Mucosa of descending colon (tissue), 3 donors: Measurements from ENCODE around the gene PDZRN4. TPM values are rescaled to one million over a fixed set of nuclear protein-coding genes. Genes with fewer than 3 reads are reported as not detected.

Experiments used
- ATAC-seq: fragments of 200-7000 bp; cut with Tn5 transposase; one replicate; pipeline ENCODE4 v1.9.1; 2020; ENCODE audit warnings: mild to moderate bottlenecking, moderate library complexity
- DNase-seq, 3 donors: peaks; one replicate each; pipeline ENCODE4 v3.0.0-alpha.2; 2020
- H3K36me3 ChIP-seq: fragments of 200-600 bp; one replicate; pipeline ENCODE4 v1.8.0; 2021; ENCODE audit warnings: low read depth, mild to moderate bottlenecking
- H3K4me1 ChIP-seq: fragments of 200-600 bp; one replicate; pipeline ENCODE4 v1.8.0; 2021; ENCODE audit warnings: low read depth, mild to moderate bottlenecking
- H3K4me3 ChIP-seq: fragments of 200-600 bp; one replicate; pipeline ENCODE4 v1.8.0; 2021; ENCODE audit warnings: mild to moderate bottlenecking
- H3K9me3 ChIP-seq: fragments of 200-600 bp; one replicate; pipeline ENCODE4 v1.8.0; 2021; ENCODE audit warnings: mild to moderate bottlenecking
- CTCF ChIP-seq: fragments of 200-600 bp; IDR thresholded peaks from one replicate; pipeline ENCODE4 v1.8.0; 2022; ENCODE audit warnings: antibody characterized with exemption, mild to moderate bottlenecking
- intact Hi-C, 2 donors: fragments of 100-400 bp; cut with DNase I in 1 of 2; cut with micrococcal nuclease in 1 of 2; formaldehyde crosslinking; loops; one replicate each; pipeline versions ENCODE4 v1.11.0 to v1.11.1; 2022; cut with DNase I, micrococcal nuclease
- total RNA-seq, 3 donors: library from RNA; stranded (reverse); fragmentation: NEBNext Ultra II Directional in 2 of 3; extraction: Animal tissue kit (Norgen Biotek cat#: 25700) in 2 of 3; gene quantifications; one replicate each; pipeline versions ENCODE4 v1.2.1 to v1.2.4, GENCODE V29; 2021 to 2023
- donor health status: DM: no; HTN: no; CAD: no; lungs with moderate emphysema.
- donor health status: DM: no; HTN: no; CAD: no.
- donor health status: DM: no; HTN: yes; CAD: no.

The PDZRN4 gene
- total RNA-seq, 3 donors from 2014 or later: 0.78 to 46.9 (median 2.0) TPM

- Histone ChIP-seq H3K4me1 (no peaks in the 10 kb centered on the region), H3K4me3 (no peak overlapping the region), H3K9me3 (no peaks in the 10 kb centered on the region), H3K36me3 (no peaks in the 10 kb centered on the region)
- intact Hi-C loops: no loop called here
- TF ChIP-seq CTCF: no peak
- ATAC-seq: no peak
- no peak for DNase-seq
Measured at GRCh38 chr12:41228066-41228820, 40.1 kb downstream of the PDZRN4 start.

- ATAC-seq (no peak), DNase-seq (no peak)
- H3K4me1 ChIP-seq: no peaks in the 10 kb centered on the region
- no peaks in the 10 kb centered on the region for H3K9me3 ChIP-seq
- intact Hi-C loops: no loop called here
- TF ChIP-seq CTCF: no peak
- H3K4me3 ChIP-seq: no peak overlapping the region
- H3K36me3 ChIP-seq: no peaks in the 10 kb centered on the region
Measured at GRCh38 chr12:41230756-41231155, 42.6 kb downstream of the PDZRN4 start.

GRCh38 chr12:41234692-41235091 is 46.6 kb downstream of the PDZRN4 start:
- no peak for TF ChIP-seq CTCF
- no peak overlapping the region for H3K4me3 ChIP-seq
- H3K36me3 ChIP-seq: no peaks in the 10 kb centered on the region
- ATAC-seq (no peak), DNase-seq (no peak)
- intact Hi-C loops: no loop called here
- no peaks in the 10 kb centered on the region for H3K9me3 ChIP-seq
- no peaks in the 10 kb centered on the region for H3K4me1 ChIP-seq

GRCh38 chr12:41242603-41243002 is 54.5 kb downstream of the PDZRN4 start:
- TF ChIP-seq CTCF: no peak
- DNase-seq (no peak), ATAC-seq (no peak)
- no peak overlapping the region for H3K4me3 ChIP-seq
- H3K36me3 ChIP-seq: no peaks in the 10 kb centered on the region
- H3K4me1 ChIP-seq: no peaks in the 10 kb centered on the region
- intact Hi-C loops: no loop called here
- H3K9me3 ChIP-seq: no peaks in the 10 kb centered on the region

GRCh38 chr12:41248391-41248790 is 60.3 kb downstream of the PDZRN4 start:
- no peaks in the 10 kb centered on the region for H3K9me3 ChIP-seq
- ATAC-seq (no peak), DNase-seq (no peak)
- H3K4me3 ChIP-seq: no peak overlapping the region
- no peak for TF ChIP-seq CTCF
- no peaks in the 10 kb centered on the region for H3K36me3 ChIP-seq
- intact Hi-C loops: no loop called here
- no peaks in the 10 kb centered on the region for H3K4me1 ChIP-seq
